Right lobe of liver (tissue), 6 donors: ENCODE measurements around the gene CD109. TPM values are rescaled to one million over a fixed set of nuclear protein-coding genes. Genes with fewer than 3 reads are reported as not detected.

Experiments used
- ATAC-seq, 4 donors: fragments of 200-7000 bp; cut with Tn5 transposase; one replicate each; pipeline ENCODE4 v1.9.1; 2020; ENCODE audit warnings: mild to moderate bottlenecking in 4 of 4, moderate library complexity in 4 of 4
- DNase-seq, 3 donors: peaks; one replicate each; pipeline ENCODE4 v3.0.0-alpha.2; 2020
- H3K27ac ChIP-seq, 3 donors: fragments of 200-600 bp; one replicate each; pipeline ENCODE4 v1.8.0; 2022
- H3K27me3 ChIP-seq, 2 donors: fragments of 200-600 bp; one replicate each; pipeline ENCODE4 v1.8.0; 2022
- H3K36me3 ChIP-seq, 4 donors: fragments of 200-600 bp; sonication (generic) in 1 of 4; one replicate each; pipeline versions ENCODE4 v1.5.1 to v1.8.0; 2017 to 2022; ENCODE audit warnings: control low read depth in 1 of 4
- H3K4me1 ChIP-seq, 4 donors: fragments of 200-600 bp; sonication (generic) in 1 of 4; one replicate each; pipeline versions ENCODE4 v1.5.1 to v1.8.0; 2017 to 2022; ENCODE audit warnings: control low read depth in 1 of 4
- H3K4me3 ChIP-seq, 3 donors: fragments of 200-600 bp; one replicate each; pipeline ENCODE4 v1.8.0; 2022
- H3K9me3 ChIP-seq, 4 donors: fragments of 200-600 bp; sonication (generic) in 1 of 4; one replicate each; pipeline versions ENCODE4 v1.5.1 to v1.8.0; 2017 to 2022; ENCODE audit warnings: control low read depth in 1 of 4
- POLR2A ChIP-seq: fragments of 450-650 bp; IDR thresholded peaks from one replicate; pipeline ENCODE4 v1.6.1; 2017; ENCODE audit warnings: antibody characterized with exemption, mild to moderate bottlenecking
- WGBS: methylation state at CpG from one replicate; pipeline ENCODE4 v1.1.6; 2018; ENCODE audit warnings: low coverage, low lambda C conversion rate; ENCODE audit not compliant: insufficient coverage; ENCODE audit errors: missing lambda C conversion rate; 5-methylcytosine and 5-hydroxymethylcytosine counted together
- intact Hi-C, 2 donors: fragments of 100-400 bp; cut with DNase I; formaldehyde crosslinking; loops; one replicate each; pipeline versions ENCODE4 v1.11.2 to v1.14.1; 2022
- total RNA-seq, 6 experiments: library from RNA; depleted of rRNA in 2 of 6; stranded (reverse); fragments of >200 nt in 2 of 6; fragmentation: NEBNext Ultra II Directional in 3 of 6; extraction: Animal tissue kit (Norgen Biotek cat#: 25700) in 3 of 6; gene quantifications; one replicate each; pipeline versions ENCODE4 v1.1.0 to v1.2.4, GENCODE V29; 2016 to 2023
- TF ChIP-seq, protein P1 (sequence below), 4 donors: fragments of 200-600 bp in 3 of 4; fragments of 450-650 bp in 1 of 4; IDR thresholded peaks; one replicate each; pipeline versions ENCODE4 v1.5.1 to v1.8.0; 2016 to 2022; ENCODE audit warnings: antibody characterized with exemption in 4 of 4, mild to moderate bottlenecking in 2 of 4
- donor health status: DM: no; HTN: yes; CAD: no.
- donor health status: DM: no; HTN: no; CAD: no.
- donor health status: DM: no; HTN: no; CAD: no.
- donor health status: DM: no; HTN: yes; CAD: no.
- donor health status: DM: no; HTN: yes; CAD: no.

CD109 gene
- total RNA-seq, 6 experiments from 2014 or later = 0.35 to 8.4 (median 2.8) TPM

DNA sequence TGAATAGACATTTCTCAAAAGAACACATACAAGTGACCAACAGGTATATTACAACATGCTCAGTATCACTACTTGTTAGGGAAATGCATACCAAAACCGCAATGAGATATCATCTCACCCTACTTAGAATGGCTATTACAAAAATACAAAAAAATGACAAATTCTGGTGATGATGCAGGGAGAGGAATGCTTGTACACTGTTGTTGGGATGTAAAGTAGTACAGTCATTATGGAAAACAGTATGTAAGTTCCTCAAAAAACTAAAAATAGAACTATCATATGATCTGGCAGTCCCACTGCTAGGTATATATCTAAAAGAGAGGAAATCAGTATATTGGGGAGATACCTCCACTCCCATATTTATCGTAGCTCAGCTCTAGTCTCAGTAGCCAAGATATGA lies 31.3 kb upstream of the CD109 start:
- WGBS = 65% methylated on average over 2 of the region's 2 CpGs
- Histone ChIP-seq H3K27me3 (no peaks in the 10 kb centered on the region), H3K9me3 (no peaks in the 10 kb centered on the region), H3K36me3 (no peaks in the 10 kb centered on the region), H3K4me1 (no peaks in the 10 kb centered on the region), H3K27ac (no peak overlapping the region), H3K4me3 (no peak overlapping the region)
- ATAC-seq = no peak
- TF ChIP-seq, protein P1, sequence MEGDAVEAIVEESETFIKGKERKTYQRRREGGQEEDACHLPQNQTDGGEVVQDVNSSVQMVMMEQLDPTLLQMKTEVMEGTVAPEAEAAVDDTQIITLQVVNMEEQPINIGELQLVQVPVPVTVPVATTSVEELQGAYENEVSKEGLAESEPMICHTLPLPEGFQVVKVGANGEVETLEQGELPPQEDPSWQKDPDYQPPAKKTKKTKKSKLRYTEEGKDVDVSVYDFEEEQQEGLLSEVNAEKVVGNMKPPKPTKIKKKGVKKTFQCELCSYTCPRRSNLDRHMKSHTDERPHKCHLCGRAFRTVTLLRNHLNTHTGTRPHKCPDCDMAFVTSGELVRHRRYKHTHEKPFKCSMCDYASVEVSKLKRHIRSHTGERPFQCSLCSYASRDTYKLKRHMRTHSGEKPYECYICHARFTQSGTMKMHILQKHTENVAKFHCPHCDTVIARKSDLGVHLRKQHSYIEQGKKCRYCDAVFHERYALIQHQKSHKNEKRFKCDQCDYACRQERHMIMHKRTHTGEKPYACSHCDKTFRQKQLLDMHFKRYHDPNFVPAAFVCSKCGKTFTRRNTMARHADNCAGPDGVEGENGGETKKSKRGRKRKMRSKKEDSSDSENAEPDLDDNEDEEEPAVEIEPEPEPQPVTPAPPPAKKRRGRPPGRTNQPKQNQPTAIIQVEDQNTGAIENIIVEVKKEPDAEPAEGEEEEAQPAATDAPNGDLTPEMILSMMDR (IDR thresholded peaks at IDR 0.05) = no peak
- TF ChIP-seq POLR2A = no peak
- no peak for DNase-seq
- intact Hi-C loops = no loop called here

GRCh38 chr6:73665686-73666319 lies 30.2 kb upstream of the CD109 start:
- ATAC-seq = no peak
- TF ChIP-seq, protein P1 (IDR thresholded peaks at IDR 0.05) = no peak
- no peak for TF ChIP-seq POLR2A
- intact Hi-C loops = no loop called here
- 52% methylated on average over 3 of the region's 3 CpGs for WGBS
- Histone ChIP-seq H3K36me3 (no peaks in the 10 kb centered on the region), H3K4me1 (no peaks in the 10 kb centered on the region), H3K4me3 (no peak overlapping the region), H3K9me3 (no peaks in the 10 kb centered on the region), H3K27me3 (no peaks in the 10 kb centered on the region), H3K27ac (no peak overlapping the region)
- DNase-seq = no peak

DNA sequence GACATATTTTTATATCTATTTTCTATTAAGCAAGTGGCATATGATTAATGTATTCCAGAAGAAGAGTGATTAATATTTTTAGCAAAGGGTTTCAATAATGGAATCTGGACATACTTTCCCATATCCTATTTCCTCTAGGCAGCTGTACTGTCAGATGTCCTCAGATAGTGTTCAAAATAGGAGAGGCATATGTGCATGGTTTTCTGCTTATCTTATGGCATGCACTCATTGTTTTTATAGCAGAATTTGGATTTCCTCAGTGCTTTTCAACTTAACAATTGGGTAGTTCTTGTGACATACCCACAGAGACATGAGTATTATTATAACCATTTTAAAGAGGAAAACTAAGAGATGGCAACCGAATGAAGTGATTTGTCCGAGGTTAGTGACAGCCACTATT lies 29.6 kb upstream of the CD109 start:
- no peak for ATAC-seq

GRCh38 chr6:73667798-73668197 lies 28.2 kb upstream of the CD109 start:
- Histone ChIP-seq H3K4me3 (no peak overlapping the region), H3K9me3 (no peaks in the 10 kb centered on the region), H3K4me1 (no peaks in the 10 kb centered on the region), H3K27ac (no peak overlapping the region), H3K27me3 (no peaks in the 10 kb centered on the region), H3K36me3 (no peaks in the 10 kb centered on the region)
- ATAC-seq (no peak), DNase-seq (no peak)
- TF ChIP-seq, protein P1 (IDR thresholded peaks at IDR 0.05) = no peak
- no peak for TF ChIP-seq POLR2A
- intact Hi-C loops = no loop called here
- WGBS = 24% methylated on average over 1 of the region's 1 CpG

More for the DNA sequence above, 29.6 kb upstream of the CD109 start:
- no peaks in the 10 kb centered on the region for H3K4me1 ChIP-seq
- no peaks in the 10 kb centered on the region for H3K27me3 ChIP-seq
- TF ChIP-seq, protein P1 (IDR thresholded peaks at IDR 0.05) = no peak
- TF ChIP-seq POLR2A = no peak
- no peak for DNase-seq
- WGBS = 67% methylated on average over 2 of the region's 2 CpGs
- intact Hi-C loops = no loop called here
- no peak overlapping the region for H3K4me3 ChIP-seq
- H3K9me3 ChIP-seq = no peaks in the 10 kb centered on the region
- no peak overlapping the region for H3K27ac ChIP-seq
- no peaks in the 10 kb centered on the region for H3K36me3 ChIP-seq
